ENCODE measurements around the gene LY6G6F.

Gene LY6G6F

GRCh38 chr6:31663126-31663960, 43.3 kb upstream of the LY6G6F start:
- H3K36me3 ChIP-seq (ENCODE audit: control insufficient read depth, insufficient read depth, low read length) = peaks cover 50% of the 10 kb centered on the region
- peak overlapping the region; percentile 79 for H3K4me3 ChIP-seq (ENCODE audit: extremely low read depth, insufficient read depth, low read length, poor library complexity, severe bottlenecking)
- 63 to 82% methylated on average over 4 to 5 of the region's 9 CpGs for WGBS, 2 experiments (ENCODE audit: insufficient coverage in 2 of 2)
- peak overlapping the region; percentile 96 for H3K27ac ChIP-seq (ENCODE audit: low read depth, low read length, severe bottlenecking)
- peaks cover 33% of the 10 kb centered on the region for H3K4me1 ChIP-seq (ENCODE audit: control insufficient read depth, insufficient read depth, low read length, poor library complexity, severe bottlenecking)
- H3K9me3 ChIP-seq (ENCODE audit: control insufficient read depth, low read length) = no peaks in the 10 kb centered on the region

- Histone ChIP-seq H3K27ac (ENCODE audit: low read depth, low read length, severe bottlenecking) (peak overlapping the region; percentile 96), H3K9me3 (ENCODE audit: control insufficient read depth, low read length) (no peaks in the 10 kb centered on the region), H3K4me3 (ENCODE audit: extremely low read depth, insufficient read depth, low read length, poor library complexity, severe bottlenecking) (peak overlapping the region; percentile 79), H3K36me3 (ENCODE audit: control insufficient read depth, insufficient read depth, low read length) (peaks cover 50% of the 10 kb centered on the region), H3K4me1 (ENCODE audit: control insufficient read depth, insufficient read depth, low read length, poor library complexity, severe bottlenecking) (peaks cover 26% of the 10 kb centered on the region)
- 27 to 38% methylated on average over 10 to 13 of the region's 17 CpGs for WGBS, 2 experiments (ENCODE audit: insufficient coverage in 2 of 2)
Observed at GRCh38 chr6:31663961-31664789, 42.5 kb upstream of the LY6G6F start.

- WGBS, 2 experiments (ENCODE audit: insufficient coverage in 2 of 2) = 0% methylated on average over 23 to 32 of the region's 39 CpGs
- Histone ChIP-seq H3K9me3 (ENCODE audit: control insufficient read depth, low read length) (no peaks in the 10 kb centered on the region), H3K36me3 (ENCODE audit: control insufficient read depth, insufficient read depth, low read length) (peaks cover 56% of the 10 kb centered on the region), H3K4me1 (ENCODE audit: control insufficient read depth, insufficient read depth, low read length, poor library complexity, severe bottlenecking) (peaks cover 20% of the 10 kb centered on the region), H3K4me3 (ENCODE audit: extremely low read depth, insufficient read depth, low read length, poor library complexity, severe bottlenecking) (peak within 1 kb of the TSS; percentile 79), H3K27ac (ENCODE audit: low read depth, low read length, severe bottlenecking) (peak within 1 kb of the TSS; percentile 96)
Observed at GRCh38 chr6:31664790-31665500, 41.7 kb upstream of the LY6G6F start, which contains the start of gene GPANK1. Gene GPANK1, minus strand, starts transcription at chr6:31664997. Its CDS starts 519 bp downstream, at chr6:31664478.

- Histone ChIP-seq H3K4me1 (ENCODE audit: control insufficient read depth, insufficient read depth, low read length, poor library complexity, severe bottlenecking) (peaks cover 19% of the 10 kb centered on the region), H3K9me3 (ENCODE audit: control insufficient read depth, low read length) (no peaks in the 10 kb centered on the region), H3K27ac (ENCODE audit: low read depth, low read length, severe bottlenecking) (peak within 1 kb of the TSS; percentile 96), H3K36me3 (ENCODE audit: control insufficient read depth, insufficient read depth, low read length) (peaks cover 63% of the 10 kb centered on the region), H3K4me3 (ENCODE audit: extremely low read depth, insufficient read depth, low read length, poor library complexity, severe bottlenecking) (peak within 1 kb of the TSS; percentile 79)
- 0 to 1% methylated on average over 39 to 53 of the region's 63 CpGs for WGBS, 2 experiments (ENCODE audit: insufficient coverage in 2 of 2)
Observed at GRCh38 chr6:31665501-31666336, 40.9 kb upstream of the LY6G6F start, which contains the start of gene CSNK2B. Gene CSNK2B, plus strand, starts transcription at chr6:31666080. Its CDS starts 752 bp downstream, at chr6:31666832.

GRCh38 chr6:31666337-31666965, 40.2 kb upstream of the LY6G6F start:
- Histone ChIP-seq H3K4me1 (ENCODE audit: control insufficient read depth, insufficient read depth, low read length, poor library complexity, severe bottlenecking) (peaks cover 19% of the 10 kb centered on the region), H3K4me3 (ENCODE audit: extremely low read depth, insufficient read depth, low read length, poor library complexity, severe bottlenecking) (peak overlapping the region; percentile 79), H3K27ac (ENCODE audit: low read depth, low read length, severe bottlenecking) (peak overlapping the region; percentile 62), H3K9me3 (ENCODE audit: control insufficient read depth, low read length) (no peaks in the 10 kb centered on the region), H3K36me3 (ENCODE audit: control insufficient read depth, insufficient read depth, low read length) (peaks cover 67% of the 10 kb centered on the region)
- WGBS, 2 experiments (ENCODE audit: insufficient coverage in 2 of 2) = 12 to 15% methylated on average over 13 to 14 of the region's 15 CpGs

DNA sequence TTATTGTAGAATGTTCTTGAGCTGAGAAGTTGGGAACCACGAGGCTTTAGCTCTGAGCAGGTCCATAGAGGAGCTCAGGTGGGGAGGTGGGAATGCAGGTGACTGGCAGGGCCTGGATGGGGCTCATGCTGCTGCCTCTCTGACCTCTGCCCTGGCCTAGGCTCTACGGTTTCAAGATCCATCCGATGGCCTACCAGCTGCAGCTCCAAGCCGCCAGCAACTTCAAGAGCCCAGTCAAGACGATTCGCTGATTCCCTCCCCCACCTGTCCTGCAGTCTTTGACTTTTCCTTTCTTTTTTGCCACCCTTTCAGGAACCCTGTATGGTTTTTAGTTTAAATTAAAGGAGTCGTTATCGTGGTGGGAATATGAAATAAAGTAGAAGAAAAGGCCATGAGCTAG, 37.0 kb upstream of the LY6G6F start, which contains the start of gene LY6G5B:
Gene LY6G5B (plus strand): TSS at position 301 of the 400 bp plus-strand sequence. CDS start 975 bp downstream, outside the sequence.
- Histone ChIP-seq H3K4me3 (ENCODE audit: extremely low read depth, insufficient read depth, low read length, poor library complexity, severe bottlenecking) (no peak within 1 kb of the TSS), H3K4me1 (ENCODE audit: control insufficient read depth, insufficient read depth, low read length, poor library complexity, severe bottlenecking) (peaks cover 4% of the 10 kb centered on the region), H3K36me3 (ENCODE audit: control insufficient read depth, insufficient read depth, low read length) (peaks cover 68% of the 10 kb centered on the region), H3K27ac (ENCODE audit: low read depth, low read length, severe bottlenecking) (no peak within 1 kb of the TSS), H3K9me3 (ENCODE audit: control insufficient read depth, low read length) (no peaks in the 10 kb centered on the region)
- 90 to 100% methylated on average over 2 to 6 of the region's 8 CpGs for WGBS, 2 experiments (ENCODE audit: insufficient coverage in 2 of 2)

- peaks cover 26% of the 10 kb centered on the region for H3K36me3 ChIP-seq (ENCODE audit: control insufficient read depth, insufficient read depth, low read length)
- H3K4me3 ChIP-seq (ENCODE audit: extremely low read depth, insufficient read depth, low read length, poor library complexity, severe bottlenecking) = no peak overlapping the region
- H3K9me3 ChIP-seq (ENCODE audit: control insufficient read depth, low read length) = no peaks in the 10 kb centered on the region
- 83 to 100% methylated on average over 2 to 4 of the region's 4 CpGs for WGBS, 2 experiments (ENCODE audit: insufficient coverage in 2 of 2)
- H3K4me1 ChIP-seq (ENCODE audit: control insufficient read depth, insufficient read depth, low read length, poor library complexity, severe bottlenecking) = peaks cover 5% of the 10 kb centered on the region
- H3K27ac ChIP-seq (ENCODE audit: low read depth, low read length, severe bottlenecking) = no peak overlapping the region
Observed at GRCh38 chr6:31676322-31676903, 30.3 kb upstream of the LY6G6F start.

GRCh38 chr6:31676904-31677303, 29.8 kb upstream of the LY6G6F start:
- Histone ChIP-seq H3K4me3 (ENCODE audit: extremely low read depth, insufficient read depth, low read length, poor library complexity, severe bottlenecking) (no peak overlapping the region), H3K36me3 (ENCODE audit: control insufficient read depth, insufficient read depth, low read length) (peaks cover 21% of the 10 kb centered on the region), H3K27ac (ENCODE audit: low read depth, low read length, severe bottlenecking) (no peak overlapping the region), H3K4me1 (ENCODE audit: control insufficient read depth, insufficient read depth, low read length, poor library complexity, severe bottlenecking) (peaks cover 5% of the 10 kb centered on the region), H3K9me3 (ENCODE audit: control insufficient read depth, low read length) (no peaks in the 10 kb centered on the region)
- 88 to 100% methylated on average over 2 to 4 of the region's 6 CpGs for WGBS, 2 experiments (ENCODE audit: insufficient coverage in 2 of 2)

GRCh38 chr6:31677955-31678354, 28.7 kb upstream of the LY6G6F start:
- H3K27ac ChIP-seq (ENCODE audit: low read depth, low read length, severe bottlenecking) = no peak overlapping the region
- H3K4me3 ChIP-seq (ENCODE audit: extremely low read depth, insufficient read depth, low read length, poor library complexity, severe bottlenecking) = no peak overlapping the region
- no peaks in the 10 kb centered on the region for H3K9me3 ChIP-seq (ENCODE audit: control insufficient read depth, low read length)
- peaks cover 12% of the 10 kb centered on the region for H3K36me3 ChIP-seq (ENCODE audit: control insufficient read depth, insufficient read depth, low read length)
- 81 to 88% methylated on average over 7 to 8 of the region's 8 CpGs for WGBS, 2 experiments (ENCODE audit: insufficient coverage in 2 of 2)
- H3K4me1 ChIP-seq (ENCODE audit: control insufficient read depth, insufficient read depth, low read length, poor library complexity, severe bottlenecking) = peaks cover 9% of the 10 kb centered on the region

Data from mesodermal cell (in vitro differentiated cells).